HG03135 (cell line): Measurements from ENCODE around the gene JPT2.
A peak's percentile ranks its signal among the peaks of the same experiment; 100 is the strongest.

Experiments used
- ATAC-seq: cut with Tn5 transposase; IDR thresholded peaks from one replicate; pipeline ENCODE4 v1.9.1; 2021; ENCODE audit warnings: mild to moderate bottlenecking, moderate library complexity; ENCODE audit not compliant: unreplicated experiment

The JPT2 gene

DNA sequence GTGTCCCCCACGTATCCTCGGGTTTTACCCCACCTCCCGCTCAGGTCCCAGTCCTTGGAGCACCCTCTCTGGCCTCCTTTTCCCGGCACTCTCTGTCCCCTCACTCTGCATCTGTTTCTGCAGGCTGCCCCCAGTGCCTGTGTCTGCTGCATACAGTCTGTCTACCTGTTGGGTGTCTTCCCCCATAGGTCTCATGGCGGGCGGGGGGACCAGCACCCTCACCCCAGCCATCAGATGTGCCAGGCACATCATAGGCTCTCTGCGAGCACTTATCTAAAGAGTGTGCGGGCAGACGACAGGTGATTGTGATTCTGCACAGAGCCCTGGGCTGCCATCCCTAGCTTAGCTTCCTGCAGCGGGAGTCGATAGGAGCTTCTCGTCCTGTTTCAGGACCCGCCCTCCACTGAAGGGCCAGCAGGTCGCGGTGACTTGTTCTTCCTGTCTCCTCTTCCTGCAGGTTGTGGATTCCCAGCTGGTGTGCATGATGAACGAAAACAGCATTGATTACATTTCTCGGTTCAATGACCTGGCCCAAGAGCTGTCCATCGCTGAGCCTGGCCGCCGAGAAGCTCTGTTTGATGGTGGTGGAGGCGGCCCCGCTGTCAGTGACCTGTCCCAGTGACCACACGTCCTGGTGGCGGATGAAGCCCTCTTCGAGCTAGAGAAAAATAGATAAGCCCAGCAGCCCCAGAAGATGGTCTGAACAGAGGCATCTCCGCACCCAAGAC is 4.5 kb upstream of the JPT2 start:
- ATAC-seq: no peak

DNA sequence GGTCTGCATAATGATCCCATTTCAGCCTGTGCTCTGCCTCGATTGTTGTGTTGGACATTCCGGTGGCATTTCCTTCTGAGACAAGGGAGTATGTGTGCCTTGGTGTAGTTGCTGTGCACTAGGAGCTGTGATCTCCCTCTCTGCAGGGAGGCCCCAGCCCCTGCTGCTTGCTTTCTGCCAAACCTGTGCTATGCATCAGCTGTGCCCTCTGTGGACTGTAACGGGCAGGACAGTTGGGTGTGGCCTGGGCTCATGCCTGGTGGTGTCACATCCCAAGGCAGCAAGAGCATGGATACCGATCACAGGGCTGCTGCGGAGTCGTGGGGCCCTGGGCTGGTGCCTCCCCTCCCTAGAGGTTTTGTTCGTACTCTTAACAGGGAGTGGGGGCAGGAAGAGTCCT is 3.8 kb upstream of the JPT2 start:
- no peak for ATAC-seq

GRCh38 chr16:1674751-1675664 is 3.1 kb upstream of the JPT2 start:
- ATAC-seq: no peak

DNA sequence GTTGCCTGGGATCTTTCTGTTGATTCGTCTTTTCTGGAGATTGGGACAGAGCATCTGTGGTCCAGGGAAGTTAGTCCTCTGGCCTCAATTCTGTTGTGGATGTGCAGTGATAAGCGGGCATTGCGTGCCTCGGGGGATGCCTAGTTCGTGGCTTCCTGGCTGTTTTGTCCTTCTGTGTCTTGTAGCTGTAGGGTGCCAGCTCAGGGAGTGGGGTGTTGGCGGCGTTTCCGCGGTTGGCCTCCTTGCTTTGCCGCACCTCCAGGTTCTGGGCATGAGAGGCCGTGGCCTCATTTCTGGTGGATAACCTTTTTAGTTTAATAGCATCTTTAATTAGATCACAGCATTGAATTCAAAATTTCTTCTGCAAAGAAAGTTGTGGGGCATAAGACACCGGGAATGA is 1.4 kb upstream of the JPT2 start:
- ATAC-seq: no peak

GRCh38 chr16:1677339-1677738 is 740 bp upstream of the JPT2 start:
- ATAC-seq: no peak

- peak; percentile 19 for ATAC-seq
These were observed 520 bp downstream of the JPT2 start for GRCh38 chr16:1678500-1679098.

DNA sequence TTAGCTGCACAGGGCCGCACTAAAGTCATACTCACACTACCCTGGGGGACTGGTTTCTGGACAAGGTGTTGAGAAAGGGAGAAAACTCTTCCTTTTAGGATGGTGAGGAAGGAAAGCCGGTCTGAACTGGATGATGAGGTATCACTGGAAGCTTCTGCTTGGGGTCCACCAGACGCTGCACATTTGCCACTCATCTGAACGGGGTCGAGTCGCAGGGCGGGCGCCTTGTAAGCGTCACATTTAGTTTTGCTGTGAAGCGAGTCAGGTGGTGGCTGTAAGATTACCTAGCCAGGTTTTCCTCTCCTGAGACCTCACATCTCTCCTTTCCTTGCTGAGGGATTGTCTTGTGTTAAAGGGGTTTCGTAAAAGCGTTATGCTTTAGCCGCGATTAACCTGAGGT is 2.3 kb downstream of the JPT2 start:
- ATAC-seq: no peak

- no peak for ATAC-seq
These were observed 3.0 kb downstream of the JPT2 start for GRCh38 chr16:1681032-1681431.

- no peak for ATAC-seq
These were observed 9.6 kb downstream of the JPT2 start for GRCh38 chr16:1687427-1688316.

DNA sequence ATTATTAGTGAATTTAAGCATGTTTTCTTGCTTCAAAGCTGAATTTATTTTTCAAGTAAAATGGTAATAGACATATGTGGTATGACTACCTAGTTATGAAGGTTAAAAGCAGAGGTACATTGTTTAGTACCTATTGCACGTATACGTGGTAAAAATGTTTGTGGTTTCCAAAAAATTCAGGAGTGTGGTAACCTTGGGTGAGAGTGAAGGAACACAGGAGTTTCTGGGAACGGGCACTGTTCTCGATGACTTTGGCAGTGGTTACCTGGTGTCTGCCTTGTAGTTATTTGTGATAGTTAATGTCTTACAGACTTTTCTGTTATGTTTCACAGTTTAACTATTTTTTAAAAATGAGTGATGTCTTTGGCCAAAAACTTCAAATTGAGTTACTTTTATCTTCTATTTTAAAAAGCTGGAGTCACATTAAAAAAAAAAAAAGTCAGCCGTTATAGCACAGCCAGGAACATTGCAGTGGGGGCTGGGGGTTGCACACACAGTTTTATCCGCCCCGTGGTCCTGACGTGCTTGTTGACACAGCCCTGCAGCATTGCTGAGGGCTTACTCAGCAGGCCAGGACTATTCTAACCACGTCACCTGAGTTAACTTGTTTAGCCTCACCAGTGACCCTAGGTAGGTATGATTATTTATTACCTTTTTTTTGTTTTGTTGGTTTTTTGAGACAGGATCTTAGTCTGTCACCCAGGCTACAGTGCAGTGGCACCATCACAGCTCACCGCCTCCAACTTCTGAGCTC is 10.9 kb downstream of the JPT2 start:
- no peak for ATAC-seq

- no peak for ATAC-seq
These were observed 11.8 kb downstream of the JPT2 start for GRCh38 chr16:1689853-1690252.

GRCh38 chr16:1690810-1691209 is 12.7 kb downstream of the JPT2 start:
- ATAC-seq: no peak

- ATAC-seq: no peak
These were observed 13.2 kb downstream of the JPT2 start for GRCh38 chr16:1691276-1691675.

- no peak for ATAC-seq
These were observed 13.9 kb downstream of the JPT2 start for GRCh38 chr16:1691956-1692355.

DNA sequence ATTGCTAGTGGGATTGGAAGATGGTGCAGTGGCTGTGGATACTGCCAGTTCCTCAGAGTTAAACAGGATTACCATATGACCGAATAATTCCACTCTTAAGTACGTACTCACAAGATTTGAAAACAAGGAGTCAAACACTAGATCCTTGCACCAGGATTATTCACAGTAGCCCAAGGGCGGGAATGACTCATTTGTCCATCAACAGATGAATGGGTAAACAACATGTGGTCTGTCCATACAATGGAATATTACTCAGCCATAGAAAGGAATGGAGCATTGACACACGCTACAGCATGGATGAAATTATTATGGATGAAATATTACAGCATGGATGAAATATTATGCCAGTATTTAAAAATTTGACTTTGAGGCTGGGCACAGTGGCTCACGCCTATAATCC is 18.8 kb downstream of the JPT2 start:
- ATAC-seq: no peak

DNA sequence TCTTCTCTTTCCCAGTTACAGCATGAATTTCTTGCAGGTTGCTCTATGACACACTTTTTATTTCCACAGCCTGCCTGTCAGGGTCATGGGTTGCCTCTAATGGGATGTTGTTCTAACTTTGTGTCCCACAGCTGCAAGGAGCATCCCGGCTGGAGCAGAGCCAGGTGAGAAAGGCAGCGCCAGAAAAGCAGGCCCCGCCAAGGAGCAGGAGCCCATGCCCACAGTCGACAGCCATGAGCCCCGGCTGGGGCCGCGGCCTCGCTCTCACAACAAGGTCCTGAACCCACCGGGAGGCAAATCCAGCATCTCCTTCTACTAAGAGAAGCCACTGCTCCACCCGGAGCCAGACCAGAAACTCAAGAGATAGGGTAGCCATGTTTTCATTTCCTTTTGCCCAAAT is 20.6 kb downstream of the JPT2 start:
- ATAC-seq: no peak

DNA sequence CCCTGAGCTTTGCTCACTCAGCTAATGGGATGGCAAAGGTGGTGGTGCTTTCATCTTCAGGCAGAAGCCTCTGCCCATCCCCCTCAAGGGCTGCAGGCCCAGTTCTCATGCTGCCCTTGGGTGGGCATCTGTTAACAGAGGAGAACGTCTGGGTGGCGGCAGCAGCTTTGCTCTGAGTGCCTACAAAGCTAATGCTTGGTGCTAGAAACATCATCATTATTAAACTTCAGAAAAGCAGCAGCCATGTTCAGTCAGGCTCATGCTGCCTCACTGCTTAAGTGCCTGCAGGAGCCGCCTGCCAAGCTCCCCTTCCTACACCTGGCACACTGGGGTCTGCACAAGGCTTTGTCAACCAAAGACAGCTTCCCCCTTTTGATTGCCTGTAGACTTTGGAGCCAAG is 22.2 kb downstream of the JPT2 start:
- ATAC-seq: no peak

GRCh38 chr16:1701216-1701878 is 23.3 kb downstream of the JPT2 start:
- ATAC-seq: no peak

DNA sequence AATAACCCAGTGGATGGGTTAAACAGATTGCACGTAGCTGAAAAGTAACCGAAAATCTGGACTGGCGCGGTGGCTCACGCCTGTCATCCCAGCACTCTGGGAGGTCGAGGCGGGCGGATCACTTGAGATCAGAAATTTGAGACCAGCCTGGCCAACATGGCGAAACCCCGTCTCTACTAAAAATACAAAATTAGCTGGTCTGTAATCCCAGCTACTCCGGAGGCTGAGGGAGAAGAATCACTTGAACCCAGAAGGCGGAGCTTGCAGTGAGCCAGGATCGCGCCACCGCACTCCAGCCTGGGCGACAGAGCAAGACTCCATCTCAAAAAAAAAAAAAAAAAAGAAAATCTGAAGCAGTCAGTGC is 27.2 kb downstream of the JPT2 start:
- peak; percentile 4 for ATAC-seq
